Liver (tissue), 3 donors: ENCODE data around the gene THOP1.

Experiments
- ATF3 ChIP-seq: IDR thresholded peaks from 2 replicates; pipeline ENCODE4 v1.6.1; 2016; ENCODE audit warnings: antibody characterized with exemption
- CTCF ChIP-seq: fragments of 150-350 bp; IDR thresholded peaks from 2 replicates; pipeline ENCODE4 v1.5.1; 2017; ENCODE audit warnings: improper control_type of control experiment, low read depth, low read length; ENCODE audit not compliant: missing input control
- MAX ChIP-seq: IDR thresholded peaks from 2 replicates; pipeline ENCODE4 v1.6.1; 2016; ENCODE audit warnings: antibody characterized with exemption
- TAF1 ChIP-seq: conservative IDR thresholded peaks from 2 replicates; pipeline ENCODE4 v1.6.1; 2016; ENCODE audit warnings: antibody characterized with exemption, mild to moderate bottlenecking
- donor health status: healthy.
- donor health status: healthy.

GRCh38 chr19:2858864-2859263 is 73.6 kb downstream of the THOP1 start:
- no peak for TF ChIP-seq ATF3
- TF ChIP-seq MAX, result no peak
- TF ChIP-seq CTCF, result no peak
- TF ChIP-seq TAF1, result no peak
